GM12872 (cell line): Measurements from ENCODE around the gene ADRM1.

Experiments used
- CTCF ChIP-seq: IDR thresholded peaks from 3 replicates; pipeline ENCODE4 v1.5.1; 2011; ENCODE audit warnings: low read depth, mild to moderate bottlenecking, low read length, moderate library complexity; ENCODE audit not compliant: insufficient read depth

Gene ADRM1

GRCh38 chr20:62286493-62287064, 16.2 kb upstream of the ADRM1 start:
- TF ChIP-seq CTCF: no peak

GRCh38 chr20:62287129-62287528, 15.7 kb upstream of the ADRM1 start:
- no peak for TF ChIP-seq CTCF

- TF ChIP-seq CTCF: no peak
Measured at GRCh38 chr20:62287759-62288534, 14.8 kb upstream of the ADRM1 start.

- TF ChIP-seq CTCF: no peak
Measured at GRCh38 chr20:62288535-62289105, 14.2 kb upstream of the ADRM1 start.

GRCh38 chr20:62289131-62289530, 13.7 kb upstream of the ADRM1 start:
- no peak for TF ChIP-seq CTCF

GRCh38 chr20:62289898-62290297, 12.9 kb upstream of the ADRM1 start:
- TF ChIP-seq CTCF: no peak

- TF ChIP-seq CTCF: no peak
Measured at GRCh38 chr20:62291251-62292066, 11.3 kb upstream of the ADRM1 start.
